GM19043 (cell line): ENCODE results near the gene SLAMF7.
"Not testable (repeated sequence)": the region's sequence is repeated elsewhere in the genome, so short reads cannot be mapped to it uniquely, and the experiment has no call there.

Experiments used
- ATAC-seq: cut with Tn5 transposase; IDR thresholded peaks from one replicate; pipeline ENCODE4 v1.9.1; 2021; ENCODE audit warnings: low read depth; ENCODE audit not compliant: unreplicated experiment

The SLAMF7 gene

DNA sequence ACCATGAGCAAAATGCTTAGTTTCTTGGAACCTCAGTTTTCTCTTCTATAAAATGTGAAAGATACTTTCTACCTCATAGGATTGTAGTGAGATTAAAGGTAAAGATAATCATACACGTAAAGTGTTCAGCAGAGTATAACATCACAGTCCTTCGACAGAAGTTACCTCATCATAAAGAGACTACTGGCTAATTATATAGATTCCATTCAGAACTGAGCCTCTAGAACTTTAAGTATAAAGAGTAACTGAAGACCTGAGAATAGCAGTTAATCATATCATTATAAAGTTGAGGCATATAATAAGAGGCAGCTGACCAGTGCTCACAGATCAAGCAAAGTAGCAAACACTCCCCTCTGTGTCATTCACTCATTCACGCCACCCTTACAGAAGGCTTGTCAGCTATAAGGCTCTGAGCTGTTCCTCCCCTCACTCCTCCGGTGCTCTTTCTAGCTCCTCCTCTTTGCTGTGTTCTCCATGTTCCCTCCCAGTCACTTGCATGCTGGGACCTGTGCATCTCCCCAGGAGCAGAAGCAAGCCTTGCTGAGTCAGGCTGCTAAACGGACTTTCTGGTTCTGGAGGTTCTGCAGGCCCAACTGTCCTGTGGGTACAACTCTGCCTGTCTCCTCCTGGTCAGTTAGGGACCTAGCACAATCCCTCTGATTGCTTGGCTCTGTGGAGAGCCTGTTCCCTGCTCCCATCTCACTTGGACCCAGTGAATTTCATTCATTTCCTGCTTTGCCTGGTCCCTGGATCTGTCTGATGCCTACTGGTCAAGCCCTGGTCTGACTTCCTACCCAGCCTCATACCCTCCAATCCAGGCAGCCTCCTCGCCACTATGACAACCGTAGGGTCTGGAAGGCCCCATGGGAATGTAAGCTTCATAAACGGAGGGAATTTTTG, 28.6 kb downstream of the SLAMF7 start:
- peak; percentile 59 for ATAC-seq

DNA sequence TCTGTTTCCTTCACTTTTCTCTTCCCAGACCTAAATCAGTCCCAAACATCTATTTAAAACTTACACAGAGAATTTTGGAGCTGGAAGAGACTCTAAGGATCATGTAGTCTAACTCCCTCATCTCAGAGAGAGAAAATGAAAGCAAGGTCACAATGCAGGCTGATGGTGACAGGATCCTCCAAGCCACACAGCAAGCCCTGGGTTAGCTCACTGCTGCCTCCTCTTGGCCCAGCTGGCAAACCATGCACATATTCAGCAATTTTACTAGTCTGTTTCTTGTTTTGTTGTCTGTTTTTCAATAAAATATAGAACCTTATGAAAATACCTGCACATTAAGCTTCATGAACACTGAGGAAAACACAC, 29.2 kb downstream of the SLAMF7 start:
- ATAC-seq: peak; percentile 78

DNA sequence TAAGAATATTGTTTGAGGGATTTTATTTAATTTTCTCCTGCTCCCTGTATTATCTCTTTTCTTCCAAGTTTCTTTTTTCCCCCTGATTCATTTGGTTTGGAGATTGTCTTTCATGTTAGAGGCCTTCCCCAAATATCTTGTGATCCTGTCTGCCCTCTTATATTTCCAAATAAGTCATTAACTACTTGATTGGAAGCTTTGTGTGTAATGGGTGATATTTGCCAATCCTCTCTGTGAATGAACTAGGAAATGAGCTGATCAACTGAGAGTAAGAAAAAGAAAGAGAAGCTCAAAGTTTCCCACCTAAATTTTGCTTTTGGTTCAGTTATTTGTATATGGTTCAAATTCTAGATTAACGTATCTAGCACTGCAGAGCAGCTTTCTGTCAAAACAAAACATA, 33.3 kb downstream of the SLAMF7 start:
- ATAC-seq: no peak

- ATAC-seq: no peak
Measured at GRCh38 chr1:160773093-160773492, 34.0 kb downstream of the SLAMF7 start.

DNA sequence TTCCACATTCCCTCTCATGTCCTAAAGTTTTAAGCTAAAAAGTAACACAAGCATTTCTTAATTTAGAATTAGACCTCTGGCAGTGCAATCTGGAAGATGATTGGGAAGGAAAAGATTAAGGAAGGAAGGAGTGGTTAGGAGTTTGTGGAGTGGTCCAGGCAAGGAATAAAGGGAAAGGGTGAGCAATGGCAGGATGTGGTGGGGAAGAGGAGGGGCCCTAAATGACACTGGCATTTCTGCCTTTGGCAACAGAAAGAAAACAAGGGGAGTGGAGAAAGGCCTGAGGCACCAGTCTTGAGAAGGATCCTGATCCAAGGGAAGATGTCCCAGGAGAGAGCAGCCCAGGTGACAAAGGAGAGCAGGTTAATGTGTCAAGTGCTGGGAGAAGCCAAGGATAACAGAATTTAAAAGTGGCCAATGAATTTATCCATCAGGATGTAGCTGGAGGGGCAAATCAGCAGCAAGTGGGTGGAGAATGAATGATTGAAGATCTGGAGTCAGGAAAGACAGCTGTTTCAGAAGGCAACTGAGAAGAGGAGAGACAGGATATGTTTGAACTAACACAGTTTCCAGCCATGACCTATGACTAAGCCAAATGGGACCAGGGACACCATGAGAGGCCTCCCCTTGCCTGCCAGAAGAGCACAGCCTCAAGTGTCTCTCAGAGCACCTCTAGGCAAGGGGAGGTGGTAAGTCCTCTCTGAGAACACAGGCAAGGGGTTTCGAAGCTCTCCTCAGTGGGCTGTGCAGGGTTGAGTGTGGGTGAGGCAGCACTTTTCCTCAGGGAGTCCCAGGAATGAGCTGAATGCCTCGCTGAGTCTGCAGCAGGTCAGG, 36.1 kb downstream of the SLAMF7 start:
- no peak for ATAC-seq

GRCh38 chr1:160776178-160776577, 37.1 kb downstream of the SLAMF7 start:
- ATAC-seq: no peak

DNA sequence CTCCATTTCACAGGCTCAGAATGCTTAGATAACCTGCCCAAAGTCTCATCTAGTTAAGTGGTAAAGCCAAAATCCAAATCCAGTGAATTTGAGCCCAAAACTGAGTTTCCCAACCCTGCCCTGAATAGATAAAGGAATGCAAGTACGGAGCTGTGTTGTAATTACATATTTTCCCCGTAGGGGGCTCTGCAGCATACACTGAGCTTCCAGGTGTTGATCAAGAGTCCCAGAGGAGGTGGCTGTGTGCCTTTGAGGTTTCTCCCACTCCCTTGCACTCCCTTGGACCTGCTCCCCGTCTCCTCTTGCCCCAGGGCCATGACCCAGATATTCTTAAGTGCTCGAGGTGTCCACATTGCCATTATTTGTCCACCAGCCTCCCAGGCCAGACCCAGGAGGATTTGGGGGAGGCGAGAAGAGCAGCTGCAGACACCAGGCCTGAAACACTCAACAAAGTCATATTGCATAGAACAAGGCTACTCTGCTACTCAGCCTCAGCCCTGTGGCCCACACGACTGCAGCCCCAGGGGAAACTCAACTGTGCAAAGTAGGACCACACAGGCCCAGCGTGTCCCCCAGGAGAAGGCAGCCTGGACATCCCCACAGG, 38.5 kb downstream of the SLAMF7 start:
- ATAC-seq: no peak

GRCh38 chr1:160778976-160779375, 39.9 kb downstream of the SLAMF7 start:
- ATAC-seq: no peak

GRCh38 chr1:160779626-160780397, 40.8 kb downstream of the SLAMF7 start:
- ATAC-seq: no peak

DNA sequence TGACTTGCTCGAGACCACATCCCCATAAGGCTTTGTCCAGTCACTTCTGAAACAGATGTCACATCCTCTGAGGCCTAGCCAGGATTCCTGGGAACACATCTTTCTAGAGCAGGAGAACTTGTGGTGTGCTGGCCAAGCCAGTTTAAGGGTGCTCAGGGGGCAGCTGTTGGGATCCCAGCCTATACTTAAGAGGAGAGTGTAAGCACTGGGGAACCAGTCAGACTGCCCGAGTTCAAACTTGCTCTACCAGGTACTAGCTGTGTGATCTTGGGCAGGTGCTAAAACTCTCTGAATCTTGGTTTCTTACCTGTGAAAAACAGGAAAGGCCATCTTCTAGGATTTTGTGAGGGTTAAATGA, 41.3 kb downstream of the SLAMF7 start:
- no peak for ATAC-seq

- no peak for ATAC-seq
Measured at GRCh38 chr1:160781186-160781766, 42.2 kb downstream of the SLAMF7 start.

DNA sequence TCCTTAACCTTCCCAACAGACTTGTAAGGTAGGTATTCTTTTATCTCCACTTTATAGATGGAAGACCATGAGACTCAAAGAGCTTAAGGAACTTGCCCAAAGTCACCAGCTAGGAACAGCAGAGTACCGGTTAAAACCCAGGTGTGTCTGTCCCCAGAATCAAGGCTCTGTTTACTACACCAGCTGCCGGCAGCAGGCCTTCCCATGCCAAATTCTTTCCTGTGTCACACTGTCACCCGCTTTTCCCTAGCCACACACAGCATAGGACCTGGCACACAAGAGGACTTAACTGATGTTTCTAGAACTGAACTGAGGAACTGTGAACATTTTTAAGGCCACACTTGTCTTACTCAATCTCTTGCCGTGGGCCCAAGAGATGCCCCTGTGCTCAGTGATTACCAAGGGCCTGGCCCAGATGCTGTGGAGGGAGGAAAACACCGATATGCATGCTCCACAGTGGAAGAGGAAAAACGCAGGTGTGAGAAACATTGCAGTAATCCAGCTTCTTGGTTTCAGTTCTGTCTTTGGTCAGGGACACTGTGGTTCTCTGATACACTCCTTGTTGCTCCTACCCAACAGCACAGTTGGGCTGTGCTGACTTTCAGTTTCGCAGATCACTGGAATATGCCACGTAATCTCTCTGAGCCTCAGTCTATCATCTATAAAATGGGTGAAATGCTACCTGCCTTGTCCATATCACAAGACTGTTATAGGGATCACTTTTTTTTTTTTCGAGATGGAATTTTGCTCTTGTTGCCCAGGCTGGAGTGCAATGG, 43.1 kb downstream of the SLAMF7 start:
- peak; percentile 76 for ATAC-seq

GRCh38 chr1:160782988-160783765, 44.1 kb downstream of the SLAMF7 start:
- ATAC-seq: not testable (repeated sequence)

DNA sequence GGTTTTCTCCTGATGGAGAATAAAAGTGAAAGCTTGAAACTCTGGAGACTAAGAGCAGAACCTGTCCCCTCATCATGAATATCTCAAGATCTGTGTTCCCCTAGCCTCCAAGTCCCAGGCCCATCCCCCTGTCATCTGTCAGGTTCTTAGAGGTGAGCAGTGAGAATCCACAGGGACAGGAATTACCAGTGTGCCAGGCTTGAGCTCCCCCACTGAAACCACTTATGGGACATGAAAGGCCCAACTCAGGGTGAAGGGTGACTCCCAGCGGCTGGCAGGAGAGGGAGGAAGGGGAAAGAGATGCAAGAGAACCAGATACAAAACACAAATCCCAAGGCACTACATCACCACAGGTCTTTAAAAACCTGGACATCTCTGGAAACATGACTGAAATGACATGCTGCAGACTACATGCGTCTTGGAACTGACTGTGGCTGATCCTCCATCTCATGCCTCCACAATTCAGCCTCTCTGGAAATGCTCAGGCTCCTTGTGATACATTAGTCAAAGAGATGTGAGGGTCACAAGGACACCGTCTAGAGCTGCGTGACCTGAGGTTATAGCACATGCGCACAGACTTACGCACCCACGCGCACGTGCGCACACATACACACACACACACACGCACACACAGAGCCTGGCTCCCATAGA, 50.1 kb downstream of the SLAMF7 start:
- ATAC-seq: no peak

DNA sequence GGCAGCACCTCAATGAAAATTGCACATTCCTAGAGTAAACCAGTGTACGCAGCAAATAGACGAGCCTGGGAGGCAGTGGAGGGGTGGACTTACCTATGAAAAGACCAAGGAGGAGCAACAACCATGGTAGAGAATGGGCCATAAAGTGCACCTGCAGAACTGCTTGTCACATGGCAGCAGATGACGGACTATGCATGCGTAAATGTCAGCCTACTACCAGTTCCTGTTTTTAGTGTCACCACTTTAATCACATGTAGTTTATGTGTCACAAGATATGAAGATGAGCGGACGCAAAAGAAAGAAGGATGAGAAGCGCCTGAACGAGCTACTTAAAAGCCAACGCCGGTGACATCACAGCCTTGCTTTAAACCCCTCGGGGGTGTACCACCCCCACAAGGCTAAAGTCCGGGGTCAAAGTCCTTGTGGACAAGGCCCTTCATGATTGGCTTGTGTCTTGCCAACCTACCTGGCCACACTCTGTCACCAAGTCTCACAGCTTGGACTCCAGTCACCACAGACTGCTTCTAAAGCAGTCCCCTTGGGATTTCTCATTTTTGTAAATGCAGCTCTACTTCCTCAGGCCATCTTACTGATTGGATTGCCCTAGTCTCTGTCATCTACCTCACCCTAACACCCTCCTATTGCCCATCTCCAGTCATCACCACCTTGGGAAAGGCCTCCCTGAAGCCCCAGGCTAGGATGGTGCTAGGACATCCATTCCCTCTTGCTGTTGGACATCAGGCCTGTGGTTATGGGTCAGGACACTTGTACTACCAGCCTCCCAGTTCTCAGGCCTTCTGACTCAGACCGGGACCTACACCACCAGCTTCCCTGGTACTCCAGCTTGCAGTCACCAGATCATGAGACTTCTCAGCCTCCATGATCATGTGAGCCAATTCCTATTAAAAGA, 50.9 kb downstream of the SLAMF7 start:
- ATAC-seq: peak; percentile 86

- no peak for ATAC-seq
Measured at GRCh38 chr1:160794376-160794775, 55.3 kb downstream of the SLAMF7 start.

DNA sequence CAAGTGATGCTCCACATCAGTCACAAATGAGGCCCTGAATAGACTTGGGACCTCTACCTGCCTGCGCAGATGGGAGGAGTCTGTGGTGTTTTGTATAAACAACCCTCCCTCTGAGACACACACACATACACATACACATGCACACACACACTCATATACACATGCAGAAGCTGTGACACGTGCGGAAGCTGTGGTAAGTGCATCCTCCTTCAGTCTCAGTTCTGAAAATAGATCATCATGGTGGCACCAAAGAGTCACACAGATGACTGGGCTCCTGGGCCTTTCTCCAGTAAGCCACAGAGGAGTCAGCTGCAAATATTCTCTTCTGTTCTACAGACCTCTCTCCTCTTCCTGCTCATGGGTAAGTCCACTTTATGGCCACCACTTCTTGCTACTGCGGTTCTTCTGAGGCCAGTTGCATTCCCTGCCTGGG, 56.9 kb downstream of the SLAMF7 start, which contains the start of gene LY9:
LY9 (plus strand) TSS at position 224 of the 433 bp plus-strand sequence; CDS start at position 238, 14 bp downstream.
- peak; percentile 75 for ATAC-seq
